ENCODE results near the gene POLDIP2. TPM values are rescaled to one million over a fixed set of nuclear protein-coding genes. Genes with fewer than 3 reads are reported as not detected.

POLDIP2 gene
- total and polyA plus RNA-seq, 7 donors: 172 to 299 (median 196) TPM

- Histone ChIP-seq H3K4me1 (no peaks in the 10 kb centered on the region), H3K4me3 (no peak overlapping the region), H3K9me3 (no peaks in the 10 kb centered on the region), H3K36me3 (ENCODE audit: insufficient read depth in 1 of 2, low read depth in 1 of 2) (peaks cover 3 to 67% of the 10 kb centered on the region in 2 donors), H3K27ac (no peak overlapping the region), H3K27me3 (ENCODE audit: insufficient read depth in 3 of 3, low read length in 2 of 3) (no peaks in the 10 kb centered on the region)
- intact Hi-C loops (cut with DNase I): no loop called here
- 53 to 68% (median 65%) methylated on average over 10 of the region's 10 CpGs for WGBS, 3 donors
- no peak for DNase-seq
- no peak for TF ChIP-seq CTCF (IDR thresholded peaks at IDR 0.05)
- ATAC-seq: no peak
Measured at GRCh38 chr17:28392491-28392890, 35.2 kb upstream of the POLDIP2 start.

- DNase-seq: no peak
- no peak for ATAC-seq
- WGBS, 3 donors: 67 to 83% (median 78%) methylated on average over 2 of the region's 2 CpGs
- no peaks in the 10 kb centered on the region for H3K4me1 ChIP-seq
- no peak overlapping the region for H3K4me3 ChIP-seq
- no peak for TF ChIP-seq CTCF (IDR thresholded peaks at IDR 0.05)
- intact Hi-C loops (cut with DNase I): no loop called here
- no peak overlapping the region for H3K27ac ChIP-seq
- H3K9me3 ChIP-seq: no peaks in the 10 kb centered on the region
- peaks cover 3 to 59% of the 10 kb centered on the region in 2 donors for H3K36me3 ChIP-seq (ENCODE audit: insufficient read depth in 1 of 2, low read depth in 1 of 2)
- H3K27me3 ChIP-seq (ENCODE audit: insufficient read depth in 3 of 3, low read length in 2 of 3): no peaks in the 10 kb centered on the region
Measured at GRCh38 chr17:28391401-28391800, 34.1 kb upstream of the POLDIP2 start.

GRCh38 chr17:28390984-28391383 lies 33.7 kb upstream of the POLDIP2 start:
- Histone ChIP-seq H3K36me3 (ENCODE audit: insufficient read depth in 1 of 2, low read depth in 1 of 2) (peaks cover 3 to 57% of the 10 kb centered on the region in 2 donors), H3K4me1 (no peaks in the 10 kb centered on the region), H3K27me3 (ENCODE audit: insufficient read depth in 3 of 3, low read length in 2 of 3) (no peaks in the 10 kb centered on the region), H3K9me3 (no peaks in the 10 kb centered on the region), H3K4me3 (no peak overlapping the region), H3K27ac (no peak overlapping the region)
- 88 to 92% (median 89%) methylated on average over 1 of the region's 1 CpG for WGBS, 3 donors
- DNase-seq (no peak), ATAC-seq (no peak)
- no peak for TF ChIP-seq CTCF (IDR thresholded peaks at IDR 0.05)
- intact Hi-C loops (cut with DNase I): no loop called here

- Histone ChIP-seq H3K4me3 (no peak overlapping the region), H3K27me3 (ENCODE audit: insufficient read depth in 3 of 3, low read length in 2 of 3) (no peaks in the 10 kb centered on the region), H3K27ac (no peak overlapping the region), H3K9me3 (no peaks in the 10 kb centered on the region), H3K4me1 (no peaks in the 10 kb centered on the region), H3K36me3 (ENCODE audit: insufficient read depth in 1 of 2, low read depth in 1 of 2) (peaks cover 3 to 53% of the 10 kb centered on the region in 2 donors)
- 88 to 89% (median 89%) methylated on average over 2 of the region's 2 CpGs for WGBS, 3 donors
- intact Hi-C loops (cut with DNase I): no loop called here
- no peak for TF ChIP-seq CTCF (IDR thresholded peaks at IDR 0.05)
- no peak for DNase-seq
- ATAC-seq: no peak
Measured at GRCh38 chr17:28390563-28390962, 33.2 kb upstream of the POLDIP2 start.

GRCh38 chr17:28390141-28390540 lies 32.8 kb upstream of the POLDIP2 start:
- no peak for TF ChIP-seq CTCF (IDR thresholded peaks at IDR 0.05)
- 88 to 95% (median 90%) methylated on average over 1 of the region's 1 CpG for WGBS, 3 donors
- ATAC-seq: no peak

More at GRCh38 chr17:28390141-28390540, 32.8 kb upstream of the POLDIP2 start:
- intact Hi-C loops (cut with DNase I): no loop called here
- no peak for DNase-seq
- Histone ChIP-seq H3K4me3 (no peak overlapping the region), H3K36me3 (ENCODE audit: insufficient read depth in 1 of 2, low read depth in 1 of 2) (peaks cover 3 to 50% of the 10 kb centered on the region in 2 donors), H3K27ac (no peak overlapping the region), H3K27me3 (ENCODE audit: insufficient read depth in 3 of 3, low read length in 2 of 3) (no peaks in the 10 kb centered on the region), H3K4me1 (no peaks in the 10 kb centered on the region), H3K9me3 (no peaks in the 10 kb centered on the region)

Data from psoas muscle (tissue), 8 donors.